Activated CD4-positive, alpha-beta memory T cell treated with anti-CD3 and anti-CD28 coated beads for 36 hours (primary cell): ENCODE results near the gene NDUFV2. TPM values are rescaled to one million over a fixed set of nuclear protein-coding genes. Genes with fewer than 3 reads are reported as not detected.

ENCODE experiments used
- CTCF ChIA-PET: fragments of 350-600 bp; sonication (Branson Sonifier 250); formaldehyde crosslinking; loops from one replicate; lab custom pipeline; 2021; ENCODE audit warnings: antibody characterized with exemption, inconsistent platforms; lab: Charles Lee
- POLR2A ChIA-PET: fragments of 350-600 bp; sonication (Branson Sonifier 250); formaldehyde crosslinking; loops from one replicate; lab custom pipeline; 2021; ENCODE audit warnings: antibody characterized with exemption; lab: Charles Lee
- DNase-seq: peaks from one replicate; pipeline ENCODE4 v3.0.0-alpha.2; 2020
- H3K27ac Mint-ChIP-seq: one replicate; pipeline ENCODE4 v1.8.0; 2021; ENCODE audit warnings: mixed read lengths
- H3K27me3 Mint-ChIP-seq: one replicate; pipeline ENCODE4 v1.8.0; 2021; ENCODE audit warnings: mixed read lengths
- H3K36me3 Mint-ChIP-seq: one replicate; pipeline ENCODE4 v1.8.0; 2021; ENCODE audit warnings: mixed read lengths
- H3K4me1 Mint-ChIP-seq: one replicate; pipeline ENCODE4 v1.8.0; 2021; ENCODE audit warnings: low read depth, mixed read lengths
- H3K4me3 Mint-ChIP-seq: one replicate; pipeline ENCODE4 v1.8.0; 2021; ENCODE audit warnings: mild to moderate bottlenecking, mixed read lengths
- H3K9me3 Mint-ChIP-seq: one replicate; pipeline ENCODE4 v1.8.0; 2021; ENCODE audit warnings: mixed read lengths
- intact Hi-C: fragments of 100-400 bp; cut with micrococcal nuclease; formaldehyde crosslinking; loops from one replicate; pipeline ENCODE4 v1.15.1; 2023
- total RNA-seq, 2 experiments: library from RNA; stranded (reverse); gene quantifications; one replicate each; pipeline ENCODE4 v1.2.3, GENCODE V29; 2021

Gene NDUFV2
- total RNA-seq, result 100 to 1,000 TPM; 535 to 552 TPM

- Mint-ChIP-seq H3K9me3 (no peaks in the 10 kb centered on the region), H3K4me3 (peak within 1 kb of the TSS; percentile 90), H3K4me1 (peaks cover 39% of the 10 kb centered on the region), H3K27ac (peak within 1 kb of the TSS; percentile 95), H3K36me3 (peaks cover 54% of the 10 kb centered on the region), H3K27me3 (no peaks in the 10 kb centered on the region)
- POLR2A ChIA-PET, result interaction anchor here (0.6 to 8.0 kb wide), 11 partner anchors 8 to 403 kb away, joined by 3 to 178 read pairs (median 6); partner anchors contain the start of gene ANKRD12
- DNase-seq, result peak; percentile 99
- CTCF ChIA-PET, result interaction anchor here (1.0 to 4.7 kb wide), 10 partner anchors 12 to 45 kb away, joined by 4 to 28 read pairs (median 6); partner anchors contain the start of gene ANKRD12
- intact Hi-C loops, result loop anchor here (1.0 to 2.0 kb wide), 5 partner anchors 11 to 34 kb away; partner anchors contain the start of gene ANKRD12
These were observed at the start of gene NDUFV2 for GRCh38 chr18:9102508-9103375. Gene NDUFV2, plus strand, starts transcription at chr18:9102699. Its CDS starts 45 bp downstream, at chr18:9102744.

GRCh38 chr18:9053814-9054213 is 48.7 kb upstream of the NDUFV2 start:
- Mint-ChIP-seq H3K9me3 (peaks cover 34% of the 10 kb centered on the region), H3K36me3 (peaks cover 8% of the 10 kb centered on the region), H3K4me1 (peaks cover 11% of the 10 kb centered on the region), H3K27me3 (no peaks in the 10 kb centered on the region), H3K27ac (no peak overlapping the region), H3K4me3 (no peak overlapping the region)
- CTCF ChIA-PET, result no interaction called here
- DNase-seq, result no peak
- POLR2A ChIA-PET, result no interaction called here
- intact Hi-C loops, result no loop called here

DNA sequence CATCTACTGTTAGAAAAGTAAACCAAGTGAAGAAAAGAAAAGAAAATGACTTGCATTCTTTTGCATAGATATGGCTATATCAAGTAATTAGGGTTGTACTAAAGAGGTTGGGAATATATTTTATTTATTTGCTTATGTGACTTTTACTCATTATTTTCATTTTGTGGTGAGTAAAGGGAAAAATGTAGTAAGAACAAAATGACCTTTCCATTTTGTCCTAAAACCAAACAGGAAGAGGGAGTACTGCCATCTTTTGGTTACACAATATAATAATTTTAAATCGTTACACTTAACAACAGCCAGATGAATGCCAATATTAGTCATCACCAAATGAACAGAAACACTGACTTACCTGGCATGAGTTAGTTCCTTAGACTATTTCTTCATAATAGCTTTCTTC is 47.3 kb upstream of the NDUFV2 start:
- ChIA-PET CTCF (no interaction called here), POLR2A (no interaction called here)
- H3K36me3 Mint-ChIP-seq, result peaks cover 7% of the 10 kb centered on the region
- H3K27ac Mint-ChIP-seq, result no peak overlapping the region
- H3K27me3 Mint-ChIP-seq, result no peaks in the 10 kb centered on the region
- no peak for DNase-seq
- H3K9me3 Mint-ChIP-seq, result peaks cover 26% of the 10 kb centered on the region
- H3K4me3 Mint-ChIP-seq, result no peak overlapping the region
- H3K4me1 Mint-ChIP-seq, result peaks cover 8% of the 10 kb centered on the region
- intact Hi-C loops, result loop anchor here (5.0 kb wide), 1 partner anchor 358 kb away; no protein-coding TSS in a partner anchor

GRCh38 chr18:9055626-9056025 is 46.9 kb upstream of the NDUFV2 start:
- Mint-ChIP-seq H3K27ac (no peak overlapping the region), H3K4me3 (no peak overlapping the region), H3K4me1 (peaks cover 8% of the 10 kb centered on the region), H3K27me3 (no peaks in the 10 kb centered on the region), H3K9me3 (peaks cover 22% of the 10 kb centered on the region), H3K36me3 (peaks cover 4% of the 10 kb centered on the region)
- intact Hi-C loops, result loop anchor here (5.0 kb wide), 1 partner anchor 358 kb away; no protein-coding TSS in a partner anchor
- no peak for DNase-seq
- ChIA-PET POLR2A (no interaction called here), CTCF (no interaction called here)

- Mint-ChIP-seq H3K4me3 (no peak overlapping the region), H3K27ac (no peak overlapping the region), H3K9me3 (peaks cover 8% of the 10 kb centered on the region), H3K36me3 (no peaks in the 10 kb centered on the region), H3K4me1 (peaks cover 10% of the 10 kb centered on the region), H3K27me3 (no peaks in the 10 kb centered on the region)
- intact Hi-C loops, result loop anchor here (5.0 kb wide), 1 partner anchor 360 kb away; no protein-coding TSS in a partner anchor
- DNase-seq, result no peak
- ChIA-PET CTCF (interaction anchor here (0.7 kb wide), 1 partner anchor 147 kb away, joined by 5 read pairs; no protein-coding TSS in a partner anchor), POLR2A (no interaction called here)
These were observed 44.9 kb upstream of the NDUFV2 start for GRCh38 chr18:9057646-9058045.

DNA sequence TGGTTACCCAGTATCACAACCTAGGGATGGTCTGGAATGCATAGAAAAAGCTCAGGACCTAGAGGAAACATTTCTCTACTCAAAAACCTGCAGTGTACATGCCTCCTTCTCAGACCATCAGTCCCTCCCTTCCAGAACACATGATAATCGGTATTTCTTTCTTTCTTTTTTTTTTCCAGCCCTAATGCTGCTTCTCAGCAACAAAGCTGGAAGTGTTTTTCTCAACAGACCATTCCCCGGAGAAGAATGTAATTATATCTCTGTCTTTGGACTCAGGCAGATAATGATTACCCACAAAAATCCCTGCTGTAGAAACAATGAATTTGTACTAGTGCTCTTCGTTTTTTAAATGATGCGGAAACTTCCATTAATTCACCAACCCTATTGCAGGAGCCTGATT is 44.1 kb upstream of the NDUFV2 start:
- intact Hi-C loops, result loop anchor here (5.0 kb wide), 1 partner anchor 361 kb away; no protein-coding TSS in a partner anchor
- H3K4me1 Mint-ChIP-seq, result peaks cover 10% of the 10 kb centered on the region
- no peaks in the 10 kb centered on the region for H3K27me3 Mint-ChIP-seq
- no peak overlapping the region for H3K4me3 Mint-ChIP-seq
- ChIA-PET POLR2A (no interaction called here), CTCF (interaction anchor here (0.8 kb wide), 1 partner anchor 458 kb away, joined by 3 read pairs; no protein-coding TSS in a partner anchor)
- H3K27ac Mint-ChIP-seq, result no peak overlapping the region
- no peak for DNase-seq
- no peaks in the 10 kb centered on the region for H3K36me3 Mint-ChIP-seq
- peaks cover under 1% of the 10 kb centered on the region for H3K9me3 Mint-ChIP-seq

- ChIA-PET CTCF (no interaction called here), POLR2A (no interaction called here)
- intact Hi-C loops, result no loop called here
- no peaks in the 10 kb centered on the region for H3K27me3 Mint-ChIP-seq
- no peak overlapping the region for H3K27ac Mint-ChIP-seq
- H3K36me3 Mint-ChIP-seq, result no peaks in the 10 kb centered on the region
- DNase-seq, result no peak
- no peak overlapping the region for H3K4me3 Mint-ChIP-seq
- no peaks in the 10 kb centered on the region for H3K9me3 Mint-ChIP-seq
- peaks cover 13% of the 10 kb centered on the region for H3K4me1 Mint-ChIP-seq
These were observed 40.1 kb upstream of the NDUFV2 start for GRCh38 chr18:9062418-9062751.

- Mint-ChIP-seq H3K4me1 (peaks cover 20% of the 10 kb centered on the region), H3K4me3 (no peak overlapping the region), H3K9me3 (no peaks in the 10 kb centered on the region), H3K36me3 (no peaks in the 10 kb centered on the region), H3K27ac (peak overlapping the region; percentile 57), H3K27me3 (no peaks in the 10 kb centered on the region)
- no peak for DNase-seq
- CTCF ChIA-PET, result interaction anchor here (1.2 kb wide), 1 partner anchor 451 kb away, joined by 5 read pairs; no protein-coding TSS in a partner anchor
- intact Hi-C loops, result no loop called here
- POLR2A ChIA-PET, result interaction anchor here (0.6 to 0.9 kb wide), 3 partner anchors 17 to 299 kb away, joined by 4 to 5 read pairs (median 5); no protein-coding TSS in a partner anchor
These were observed 36.6 kb upstream of the NDUFV2 start for GRCh38 chr18:9065864-9066263.

GRCh38 chr18:9066358-9066757 is 36.1 kb upstream of the NDUFV2 start:
- POLR2A ChIA-PET, result interaction anchor here (0.6 to 0.9 kb wide), 2 partner anchors 16 to 70 kb away, joined by 5 read pairs; no protein-coding TSS in a partner anchor
- CTCF ChIA-PET, result no interaction called here
- Mint-ChIP-seq H3K27me3 (no peaks in the 10 kb centered on the region), H3K4me1 (peaks cover 20% of the 10 kb centered on the region), H3K4me3 (no peak overlapping the region), H3K36me3 (no peaks in the 10 kb centered on the region), H3K9me3 (no peaks in the 10 kb centered on the region), H3K27ac (peak overlapping the region; percentile 61)
- intact Hi-C loops, result no loop called here
- peak; percentile 47 for DNase-seq

- CTCF ChIA-PET, result no interaction called here
- H3K4me3 Mint-ChIP-seq, result no peak overlapping the region
- intact Hi-C loops, result no loop called here
- no peak for DNase-seq
- H3K36me3 Mint-ChIP-seq, result no peaks in the 10 kb centered on the region
- no peaks in the 10 kb centered on the region for H3K9me3 Mint-ChIP-seq
- POLR2A ChIA-PET, result interaction anchor here (0.6 kb wide), 1 partner anchor 476 kb away, joined by 3 read pairs; no protein-coding TSS in a partner anchor
- H3K4me1 Mint-ChIP-seq, result peaks cover 20% of the 10 kb centered on the region
- H3K27ac Mint-ChIP-seq, result peak overlapping the region; percentile 61
- H3K27me3 Mint-ChIP-seq, result no peaks in the 10 kb centered on the region
These were observed 35.6 kb upstream of the NDUFV2 start for GRCh38 chr18:9066817-9067306.

DNA sequence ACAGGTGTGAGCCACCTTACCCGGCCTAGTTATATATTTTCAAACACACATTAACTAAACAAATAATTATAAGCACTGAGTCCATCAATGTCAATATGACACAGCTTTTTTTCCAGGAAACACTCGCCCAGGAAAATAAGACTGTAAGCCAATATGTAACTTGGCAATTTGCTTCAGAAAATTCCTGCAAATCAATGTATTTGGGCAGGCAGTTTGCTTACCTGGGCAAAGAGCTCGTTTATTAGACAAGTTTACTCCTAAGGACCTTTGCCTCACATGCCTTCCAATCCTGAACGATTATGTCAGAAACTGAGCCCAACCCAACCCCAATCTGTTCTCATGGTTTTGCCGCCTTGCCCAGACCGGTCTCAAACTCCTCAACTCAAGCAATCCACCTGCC is 34.7 kb upstream of the NDUFV2 start:
- no peaks in the 10 kb centered on the region for H3K27me3 Mint-ChIP-seq
- DNase-seq, result no peak
- ChIA-PET CTCF (interaction anchor here (0.6 kb wide), 1 partner anchor 267 kb away, joined by 4 read pairs; the partner anchor contains the start of gene TWSG1), POLR2A (no interaction called here)
- no peaks in the 10 kb centered on the region for H3K9me3 Mint-ChIP-seq
- no peak overlapping the region for H3K27ac Mint-ChIP-seq
- intact Hi-C loops, result no loop called here
- H3K4me3 Mint-ChIP-seq, result no peak overlapping the region
- H3K36me3 Mint-ChIP-seq, result no peaks in the 10 kb centered on the region
- H3K4me1 Mint-ChIP-seq, result peaks cover 18% of the 10 kb centered on the region

- H3K27me3 Mint-ChIP-seq, result no peaks in the 10 kb centered on the region
- POLR2A ChIA-PET, result no interaction called here
- H3K4me3 Mint-ChIP-seq, result no peak overlapping the region
- DNase-seq, result no peak
- no peak overlapping the region for H3K27ac Mint-ChIP-seq
- peaks cover 21% of the 10 kb centered on the region for H3K4me1 Mint-ChIP-seq
- intact Hi-C loops, result no loop called here
- H3K36me3 Mint-ChIP-seq, result no peaks in the 10 kb centered on the region
- H3K9me3 Mint-ChIP-seq, result no peaks in the 10 kb centered on the region
- CTCF ChIA-PET, result no interaction called here
These were observed 34.2 kb upstream of the NDUFV2 start for GRCh38 chr18:9068346-9068745.
